Natural killer cell treated with Interleukin-12 subunit alpha and Interleukin-12 subunit beta and Interleukin-15 and Interleukin-18, amount 100 ng/mL, for 72 hours (primary cell): Measurements from ENCODE around the gene PKD1L1. TPM values are rescaled to one million over a fixed set of nuclear protein-coding genes. Genes with fewer than 3 reads are reported as not detected.

Experiments
- ATAC-seq, 2 donors: fragments of 150-1000 bp; cut with Tn5 transposase in 1 of 2; sonication (Bioruptor Pico), chemical (Tn5 transposase) in 1 of 2; 2 replicates each; pipeline ENCODE4 v1.10.0; 2021
- DNase-seq: peaks from one replicate; pipeline ENCODE4 v3.0.0; 2022; ENCODE audit warnings: low spot score
- H3K27ac Mint-ChIP-seq, 2 donors: 1 replicate in 1 of 2; 2 replicates in 1 of 2; pipeline ENCODE4 v1.8.0; 2022; ENCODE audit warnings: mixed read lengths in 2 of 2, mild to moderate bottlenecking in 1 of 2, moderate library complexity in 1 of 2
- H3K27me3 Mint-ChIP-seq, 2 donors: 1 replicate in 1 of 2; 2 replicates in 1 of 2; pipeline ENCODE4 v1.8.0; 2022; ENCODE audit warnings: mixed read lengths in 2 of 2
- H3K36me3 Mint-ChIP-seq: one replicate; pipeline ENCODE4 v1.8.0; 2022; ENCODE audit warnings: mixed read lengths
- H3K4me1 Mint-ChIP-seq, 2 donors: 1 replicate in 1 of 2; 2 replicates in 1 of 2; pipeline ENCODE4 v1.8.0; 2022; ENCODE audit warnings: low read depth in 2 of 2, mixed read lengths in 2 of 2, mild to moderate bottlenecking in 1 of 2
- H3K4me3 Mint-ChIP-seq: one replicate; pipeline ENCODE4 v1.8.0; 2022; ENCODE audit warnings: mixed read lengths
- H3K9me3 Mint-ChIP-seq: 2 replicates; pipeline ENCODE4 v1.8.0; 2022; ENCODE audit warnings: mixed read lengths
- total RNA-seq, 2 donors: library from RNA; stranded (reverse); gene quantifications; one replicate each; pipeline ENCODE4 v1.2.3, GENCODE V29; 2022

PKD1L1 gene
- total RNA-seq, 2 donors from 2014 or later: 0.28 to 0.31 TPM

- no peak for DNase-seq
- Mint-ChIP-seq H3K9me3 (no peaks in the 10 kb centered on the region), H3K4me3 (no peak overlapping the region), H3K27me3 (peaks cover 0 to 6% of the 10 kb centered on the region in 2 donors), H3K4me1 (no peaks in the 10 kb centered on the region), H3K27ac (no peak overlapping the region), H3K36me3 (no peaks in the 10 kb centered on the region)
- ATAC-seq: no peak
Measured at GRCh38 chr7:47875406-47875805, 72.9 kb downstream of the PKD1L1 start.

- Mint-ChIP-seq H3K27ac (no peak overlapping the region), H3K4me3 (no peak overlapping the region), H3K4me1 (no peaks in the 10 kb centered on the region), H3K9me3 (no peaks in the 10 kb centered on the region), H3K36me3 (no peaks in the 10 kb centered on the region), H3K27me3 (peaks cover 10 to 16% of the 10 kb centered on the region in 2 donors)
- ATAC-seq: no peak
- DNase-seq: no peak
Measured at GRCh38 chr7:47873762-47874161, 74.5 kb downstream of the PKD1L1 start.

GRCh38 chr7:47867286-47867685, 81.0 kb downstream of the PKD1L1 start:
- Mint-ChIP-seq H3K36me3 (no peaks in the 10 kb centered on the region), H3K27me3 (peaks cover 6 to 16% of the 10 kb centered on the region in 2 donors), H3K27ac (no peak overlapping the region), H3K4me3 (no peak overlapping the region), H3K4me1 (no peaks in the 10 kb centered on the region), H3K9me3 (no peaks in the 10 kb centered on the region)
- DNase-seq: no peak
- no peak for ATAC-seq

- Mint-ChIP-seq H3K27ac (no peak overlapping the region), H3K4me1 (no peaks in the 10 kb centered on the region), H3K36me3 (no peaks in the 10 kb centered on the region), H3K27me3 (peaks cover 4 to 16% of the 10 kb centered on the region in 2 donors), H3K4me3 (no peak overlapping the region), H3K9me3 (no peaks in the 10 kb centered on the region)
- DNase-seq (no peak), ATAC-seq (no peak)
Measured at GRCh38 chr7:47866120-47866519, 82.1 kb downstream of the PKD1L1 start.

GRCh38 chr7:47852330-47853245, 95.7 kb downstream of the PKD1L1 start:
- no peaks in the 10 kb centered on the region for H3K9me3 Mint-ChIP-seq
- no peaks in the 10 kb centered on the region for H3K27me3 Mint-ChIP-seq
- no peaks in the 10 kb centered on the region for H3K4me1 Mint-ChIP-seq
- no peaks in the 10 kb centered on the region for H3K36me3 Mint-ChIP-seq
- H3K4me3 Mint-ChIP-seq: no peak overlapping the region
- DNase-seq (no peak), ATAC-seq (peak in 1 of 2 donors; percentile 52)
- H3K27ac Mint-ChIP-seq: no peak overlapping the region

- no peaks in the 10 kb centered on the region for H3K36me3 Mint-ChIP-seq
- H3K27me3 Mint-ChIP-seq: peaks cover 9 to 10% of the 10 kb centered on the region in 2 donors
- DNase-seq: no peak
- no peak overlapping the region for H3K4me3 Mint-ChIP-seq
- ATAC-seq: no peak
- H3K27ac Mint-ChIP-seq: no peak overlapping the region
- H3K4me1 Mint-ChIP-seq: no peaks in the 10 kb centered on the region
- no peaks in the 10 kb centered on the region for H3K9me3 Mint-ChIP-seq
Measured at GRCh38 chr7:47847207-47847606, 101.1 kb downstream of the PKD1L1 start.

- Mint-ChIP-seq H3K4me1 (no peaks in the 10 kb centered on the region), H3K27ac (no peak overlapping the region), H3K36me3 (no peaks in the 10 kb centered on the region), H3K4me3 (no peak overlapping the region), H3K27me3 (peaks cover 9 to 17% of the 10 kb centered on the region in 2 donors), H3K9me3 (no peaks in the 10 kb centered on the region)
- DNase-seq (no peak), ATAC-seq (no peak)
Measured at GRCh38 chr7:47846138-47846836, 102.0 kb downstream of the PKD1L1 start.

GRCh38 chr7:47844311-47844710, 104.0 kb downstream of the PKD1L1 start:
- Mint-ChIP-seq H3K27ac (no peak overlapping the region), H3K4me3 (no peak overlapping the region), H3K27me3 (peaks cover 9 to 17% of the 10 kb centered on the region in 2 donors), H3K36me3 (no peaks in the 10 kb centered on the region), H3K4me1 (no peaks in the 10 kb centered on the region), H3K9me3 (no peaks in the 10 kb centered on the region)
- no peak for ATAC-seq
- no peak for DNase-seq

- Mint-ChIP-seq H3K27ac (no peak overlapping the region), H3K9me3 (no peaks in the 10 kb centered on the region), H3K27me3 (peaks cover 9 to 17% of the 10 kb centered on the region in 2 donors), H3K36me3 (no peaks in the 10 kb centered on the region), H3K4me3 (no peak overlapping the region), H3K4me1 (no peaks in the 10 kb centered on the region)
- ATAC-seq: no peak
- DNase-seq: no peak
Measured at GRCh38 chr7:47843291-47843690, 105.0 kb downstream of the PKD1L1 start.

- Mint-ChIP-seq H3K4me3 (no peak overlapping the region), H3K36me3 (no peaks in the 10 kb centered on the region), H3K9me3 (no peaks in the 10 kb centered on the region), H3K27me3 (peaks cover 7 to 10% of the 10 kb centered on the region in 2 donors), H3K27ac (no peak overlapping the region), H3K4me1 (no peaks in the 10 kb centered on the region)
- DNase-seq (no peak), ATAC-seq (no peak)
Measured at GRCh38 chr7:47839381-47839780, 108.9 kb downstream of the PKD1L1 start.

GRCh38 chr7:47837826-47838225, 110.4 kb downstream of the PKD1L1 start:
- Mint-ChIP-seq H3K27ac (no peak overlapping the region), H3K9me3 (no peaks in the 10 kb centered on the region), H3K27me3 (peaks cover 3 to 10% of the 10 kb centered on the region in 2 donors), H3K36me3 (no peaks in the 10 kb centered on the region), H3K4me1 (peaks cover 5 to 11% of the 10 kb centered on the region in 2 donors), H3K4me3 (no peak overlapping the region)
- ATAC-seq (no peak), DNase-seq (no peak)

- Mint-ChIP-seq H3K36me3 (no peaks in the 10 kb centered on the region), H3K27me3 (peaks cover 0 to 1% of the 10 kb centered on the region in 2 donors), H3K4me1 (peaks cover 7 to 17% of the 10 kb centered on the region in 2 donors), H3K4me3 (no peak overlapping the region), H3K9me3 (no peaks in the 10 kb centered on the region), H3K27ac (no peak overlapping the region)
- no peak for DNase-seq
- no peak for ATAC-seq
Measured at GRCh38 chr7:47836503-47837202, 111.6 kb downstream of the PKD1L1 start.

- ATAC-seq: no peak
- Mint-ChIP-seq H3K9me3 (no peaks in the 10 kb centered on the region), H3K4me3 (no peak overlapping the region), H3K4me1 (peaks cover 7 to 17% of the 10 kb centered on the region in 2 donors), H3K27ac (no peak overlapping the region), H3K36me3 (no peaks in the 10 kb centered on the region), H3K27me3 (no peaks in the 10 kb centered on the region)
- DNase-seq: no peak
Measured at GRCh38 chr7:47836080-47836479, 112.2 kb downstream of the PKD1L1 start.

- Mint-ChIP-seq H3K27ac (no peak overlapping the region), H3K4me3 (no peak overlapping the region), H3K4me1 (peaks cover 7 to 17% of the 10 kb centered on the region in 2 donors), H3K36me3 (no peaks in the 10 kb centered on the region), H3K9me3 (no peaks in the 10 kb centered on the region), H3K27me3 (peaks cover 0 to 2% of the 10 kb centered on the region in 2 donors)
- DNase-seq: no peak
- no peak for ATAC-seq
Measured at GRCh38 chr7:47833211-47833610, 115.1 kb downstream of the PKD1L1 start.
